Nephron (organoid): ENCODE results near the gene GIMAP8.

Experiments
- H3K27ac Mint-ChIP-seq, 3 experiments: 2 replicates each; pipeline ENCODE4 v1.8.0; 2020; ENCODE audit warnings: mixed read lengths in 3 of 3, mild to moderate bottlenecking in 2 of 3, moderate library complexity in 1 of 3
- H3K27me3 Mint-ChIP-seq: 2 replicates; pipeline ENCODE4 v1.8.0; 2021; ENCODE audit warnings: low read depth, mild to moderate bottlenecking, moderate library complexity, mixed read lengths
- H3K36me3 Mint-ChIP-seq: 2 replicates; pipeline ENCODE4 v1.8.0; 2020; ENCODE audit warnings: low read depth, mixed read lengths
- H3K4me1 Mint-ChIP-seq: 2 replicates; pipeline ENCODE4 v1.8.0; 2020; ENCODE audit warnings: mixed read lengths
- H3K4me3 Mint-ChIP-seq, 3 experiments: 2 replicates each; pipeline ENCODE4 v1.8.0; 2020; ENCODE audit warnings: mild to moderate bottlenecking in 3 of 3, mixed read lengths in 3 of 3, moderate library complexity in 2 of 3
- H3K9me3 Mint-ChIP-seq: 2 replicates; pipeline ENCODE4 v1.8.0; 2020; ENCODE audit warnings: mixed read lengths
- TF ChIP-seq, protein P1 (sequence below), 3 experiments: fragments of 200-600 bp; sonication (generic); IDR thresholded peaks; one replicate each; pipeline ENCODE4 v1.5.0; 2021; ENCODE audit warnings: antibody characterized with exemption in 3 of 3; ENCODE audit not compliant: unreplicated experiment in 3 of 3

Gene GIMAP8

DNA sequence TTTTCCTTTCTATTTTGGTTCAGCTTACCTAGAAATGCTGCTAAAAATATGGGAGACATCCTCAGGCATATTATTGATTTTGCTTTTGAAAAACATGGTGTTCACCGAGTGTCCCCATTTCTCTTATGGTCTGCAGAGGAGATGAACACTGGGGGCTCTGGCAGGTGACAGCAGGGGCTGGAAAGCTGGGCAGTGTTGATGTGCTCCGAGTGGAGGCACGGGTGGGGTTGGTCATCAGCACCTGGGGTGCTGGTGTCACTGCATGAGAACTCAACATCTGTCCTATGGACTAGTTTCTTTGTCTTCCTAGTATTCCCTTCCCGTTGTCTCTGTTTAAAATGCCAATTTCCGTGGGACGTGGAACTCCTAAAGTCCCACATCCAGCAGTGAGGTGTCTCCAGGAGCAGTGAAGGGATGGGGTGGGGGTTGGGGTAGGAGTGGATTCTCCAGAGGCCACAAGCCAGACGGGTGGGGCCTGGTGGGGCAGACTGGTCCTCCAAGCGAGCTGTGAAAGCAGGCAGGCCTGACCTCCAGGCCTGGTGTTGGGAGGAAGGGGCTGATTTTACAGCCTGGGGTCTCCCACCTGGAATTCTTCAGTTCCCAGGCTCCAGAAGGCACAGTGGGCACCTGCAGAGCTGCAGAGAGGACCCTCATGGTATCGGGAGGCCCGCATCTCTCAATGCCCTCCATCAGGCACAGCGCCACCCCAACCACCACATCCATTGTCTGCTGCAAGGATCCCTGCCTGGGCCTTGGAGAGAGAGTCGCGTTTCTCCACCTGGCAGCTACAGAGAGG lies 46.9 kb upstream of the GIMAP8 start:
- Mint-ChIP-seq H3K36me3 (peaks cover 11% of the 10 kb centered on the region), H3K27me3 (no peaks in the 10 kb centered on the region), H3K4me3 (peak overlapping the region; percentile 89 to 94 (median 93)), H3K27ac (peak overlapping the region; percentile 91 to 99 (median 97)), H3K9me3 (no peaks in the 10 kb centered on the region), H3K4me1 (peaks cover 62% of the 10 kb centered on the region)
- TF ChIP-seq, protein P1, sequence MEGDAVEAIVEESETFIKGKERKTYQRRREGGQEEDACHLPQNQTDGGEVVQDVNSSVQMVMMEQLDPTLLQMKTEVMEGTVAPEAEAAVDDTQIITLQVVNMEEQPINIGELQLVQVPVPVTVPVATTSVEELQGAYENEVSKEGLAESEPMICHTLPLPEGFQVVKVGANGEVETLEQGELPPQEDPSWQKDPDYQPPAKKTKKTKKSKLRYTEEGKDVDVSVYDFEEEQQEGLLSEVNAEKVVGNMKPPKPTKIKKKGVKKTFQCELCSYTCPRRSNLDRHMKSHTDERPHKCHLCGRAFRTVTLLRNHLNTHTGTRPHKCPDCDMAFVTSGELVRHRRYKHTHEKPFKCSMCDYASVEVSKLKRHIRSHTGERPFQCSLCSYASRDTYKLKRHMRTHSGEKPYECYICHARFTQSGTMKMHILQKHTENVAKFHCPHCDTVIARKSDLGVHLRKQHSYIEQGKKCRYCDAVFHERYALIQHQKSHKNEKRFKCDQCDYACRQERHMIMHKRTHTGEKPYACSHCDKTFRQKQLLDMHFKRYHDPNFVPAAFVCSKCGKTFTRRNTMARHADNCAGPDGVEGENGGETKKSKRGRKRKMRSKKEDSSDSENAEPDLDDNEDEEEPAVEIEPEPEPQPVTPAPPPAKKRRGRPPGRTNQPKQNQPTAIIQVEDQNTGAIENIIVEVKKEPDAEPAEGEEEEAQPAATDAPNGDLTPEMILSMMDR (IDR thresholded peaks at IDR 0.05; ENCODE audit: unreplicated experiment in 3 of 3), result no peak

DNA sequence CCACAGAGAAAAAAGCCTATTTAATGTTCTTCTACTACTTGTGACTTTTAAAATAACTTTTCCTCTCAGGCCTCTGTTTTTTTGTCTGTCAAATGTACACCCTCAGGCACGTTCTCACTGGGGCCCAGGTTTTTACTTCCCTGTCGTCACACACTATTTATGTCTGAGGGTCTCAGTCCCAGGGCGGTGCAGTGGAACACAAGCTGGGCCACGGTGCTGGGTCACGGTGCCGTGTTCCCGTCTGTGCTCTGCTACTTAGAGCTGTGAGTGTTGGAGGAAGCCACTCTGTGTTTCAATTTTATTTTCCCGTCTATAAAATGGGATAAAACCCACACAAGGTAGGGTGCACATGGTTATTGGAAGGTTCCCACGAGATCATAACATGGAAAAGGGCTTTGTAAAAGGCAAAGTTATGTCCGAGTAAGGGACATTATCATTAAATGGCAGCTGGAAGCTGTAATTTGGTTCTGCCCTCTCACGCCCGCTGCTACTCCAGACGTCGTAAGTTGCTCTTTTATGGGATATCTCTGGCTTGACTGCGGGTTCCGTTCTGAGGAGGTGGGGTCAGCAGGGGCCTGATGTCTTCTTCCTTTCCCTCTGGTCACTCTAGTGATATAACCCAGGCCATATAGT lies 46.1 kb upstream of the GIMAP8 start:
- TF ChIP-seq, protein P1 (IDR thresholded peaks at IDR 0.05; ENCODE audit: unreplicated experiment in 3 of 3), result no peak
- peaks cover 8% of the 10 kb centered on the region for H3K36me3 Mint-ChIP-seq

DNA sequence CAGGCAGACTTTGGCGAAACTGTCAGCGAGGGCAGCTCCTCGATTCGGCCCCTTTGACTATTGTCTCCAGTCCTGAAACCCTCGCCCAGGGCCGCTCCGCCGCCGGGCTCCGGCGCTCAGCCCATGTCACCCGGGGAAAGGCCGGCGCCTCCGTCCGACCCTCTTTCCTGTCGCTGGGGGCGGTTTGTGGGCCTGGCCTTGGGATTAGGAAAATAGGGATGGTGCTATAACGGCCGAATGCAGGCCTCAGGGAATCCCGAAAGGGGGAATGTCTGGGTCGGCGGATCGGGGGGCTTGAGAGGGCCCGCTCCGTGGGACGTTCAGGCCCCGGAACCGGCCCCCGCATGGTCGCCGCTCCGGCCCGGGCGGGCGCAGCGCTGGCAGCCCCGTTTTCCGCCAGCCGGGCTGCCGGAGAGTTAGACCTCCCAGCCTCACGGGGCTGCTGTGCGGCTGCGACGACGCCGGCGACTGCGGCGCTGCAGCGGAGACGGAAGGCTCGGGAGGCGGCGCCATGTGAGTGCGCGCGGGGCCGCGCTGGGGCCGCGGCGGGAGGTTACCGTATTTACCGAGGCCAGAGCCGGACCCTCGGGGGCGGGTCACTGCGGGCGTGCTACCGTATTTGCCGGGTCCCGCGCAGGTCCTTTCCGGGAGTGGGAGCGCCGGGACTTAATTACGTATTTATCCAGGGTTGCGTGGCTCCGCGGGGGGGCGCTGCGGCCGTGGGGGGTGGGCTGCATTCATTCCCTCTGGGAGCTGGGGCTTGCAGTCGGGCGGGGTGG lies 45.4 kb upstream of the GIMAP8 start:
- no peaks in the 10 kb centered on the region for H3K9me3 Mint-ChIP-seq
- H3K27me3 Mint-ChIP-seq, result no peaks in the 10 kb centered on the region
- TF ChIP-seq, protein P1 (IDR thresholded peaks at IDR 0.05; ENCODE audit: unreplicated experiment in 3 of 3), result peak in 1 of 3 experiments; percentile 15
- peak overlapping the region; percentile 91 to 99 (median 97) for H3K27ac Mint-ChIP-seq
- H3K36me3 Mint-ChIP-seq, result peaks cover 8% of the 10 kb centered on the region
- H3K4me3 Mint-ChIP-seq, result peak overlapping the region; percentile 93 to 97 (median 94)
- H3K4me1 Mint-ChIP-seq, result peaks cover 62% of the 10 kb centered on the region

More for the DNA sequence above, 46.1 kb upstream of the GIMAP8 start:
- Mint-ChIP-seq H3K9me3 (no peaks in the 10 kb centered on the region), H3K27ac (peak overlapping the region; percentile 91 to 99 (median 97)), H3K27me3 (no peaks in the 10 kb centered on the region), H3K4me1 (peaks cover 62% of the 10 kb centered on the region), H3K4me3 (peak overlapping the region; percentile 89 to 94 (median 93))

DNA sequence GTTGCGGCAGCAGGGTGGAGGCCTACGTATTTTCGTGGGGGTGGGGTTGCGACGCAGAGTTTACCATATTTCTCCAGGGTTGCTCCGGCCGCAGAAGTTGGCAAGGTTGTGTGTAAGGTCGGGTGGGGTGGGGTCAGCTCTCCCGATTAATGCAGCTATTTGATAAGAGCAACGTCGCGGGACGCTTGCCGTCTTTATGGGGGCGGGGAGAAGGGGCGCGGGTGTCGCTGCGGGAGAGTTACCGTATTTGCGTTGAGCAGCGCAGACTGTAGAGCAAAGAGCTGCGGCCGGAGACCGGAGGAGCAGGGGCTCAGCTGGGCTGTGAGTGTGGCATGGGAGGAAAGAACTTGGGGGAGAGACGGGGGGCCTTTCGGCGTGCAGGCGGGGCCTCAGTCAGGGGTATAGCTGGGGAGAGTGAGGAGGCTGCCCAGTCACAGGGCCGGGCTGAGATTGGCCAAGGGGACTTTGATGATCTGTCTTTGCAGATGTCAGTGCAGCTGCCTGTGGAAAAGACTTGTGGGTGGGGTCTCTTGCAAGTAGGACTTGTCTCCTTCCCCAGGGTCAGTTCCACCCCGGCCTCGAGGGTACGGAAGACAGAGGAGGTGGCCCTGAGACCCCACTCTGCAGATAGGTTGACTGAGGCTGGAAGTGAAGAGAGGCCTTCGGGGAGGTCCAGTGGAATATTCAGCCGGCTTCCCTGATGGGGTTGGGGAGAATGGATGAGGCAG lies 44.7 kb upstream of the GIMAP8 start:
- H3K27me3 Mint-ChIP-seq, result no peaks in the 10 kb centered on the region
- peak overlapping the region; percentile 93 to 97 (median 94) for H3K4me3 Mint-ChIP-seq
- H3K4me1 Mint-ChIP-seq, result peaks cover 59% of the 10 kb centered on the region
- H3K27ac Mint-ChIP-seq, result peak overlapping the region; percentile 91 to 99 (median 96)
- H3K36me3 Mint-ChIP-seq, result peaks cover 10% of the 10 kb centered on the region
- TF ChIP-seq, protein P1 (IDR thresholded peaks at IDR 0.05; ENCODE audit: unreplicated experiment in 3 of 3), result no peak
- no peaks in the 10 kb centered on the region for H3K9me3 Mint-ChIP-seq

DNA sequence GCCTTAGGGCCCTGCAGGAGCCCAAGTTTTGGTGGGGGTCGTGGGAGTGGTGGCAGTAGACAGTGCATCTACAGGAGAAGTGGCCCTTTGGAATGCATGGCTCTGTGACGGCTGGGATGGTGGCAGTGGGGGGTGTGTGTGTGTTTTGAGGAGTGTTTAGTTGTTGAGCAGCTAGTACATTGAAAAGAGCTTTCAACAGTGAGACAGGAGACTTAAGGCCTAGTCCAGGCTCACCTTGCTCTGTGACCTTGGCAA lies 44.2 kb upstream of the GIMAP8 start:
- TF ChIP-seq, protein P1 (IDR thresholded peaks at IDR 0.05; ENCODE audit: unreplicated experiment in 3 of 3), result no peak
- Mint-ChIP-seq H3K27ac (peak overlapping the region; percentile 91 to 99 (median 96)), H3K4me3 (peak overlapping the region; percentile 93 to 97 (median 94)), H3K27me3 (no peaks in the 10 kb centered on the region), H3K4me1 (peaks cover 58% of the 10 kb centered on the region), H3K9me3 (no peaks in the 10 kb centered on the region), H3K36me3 (peaks cover 15% of the 10 kb centered on the region)
